Duodenal mucosa (tissue), 2 donors: Measurements from ENCODE around the gene NECTIN1.

ENCODE experiments used
- H3K27ac ChIP-seq: one replicate; pipeline ENCODE4 v1.7.0; 2013; ENCODE audit warnings: low read depth, low read length
- H3K27me3 ChIP-seq, 2 donors: one replicate each; pipeline ENCODE4 v1.7.0; 2013; ENCODE audit warnings: low read length in 2 of 2, control low read depth in 1 of 2; ENCODE audit not compliant: insufficient read depth in 2 of 2, control insufficient read depth in 1 of 2
- H3K36me3 ChIP-seq, 2 donors: one replicate each; pipeline ENCODE4 v1.7.0; 2013; ENCODE audit warnings: low read length in 2 of 2, control low read depth in 1 of 2; ENCODE audit not compliant: insufficient read depth in 2 of 2, control insufficient read depth in 1 of 2
- H3K4me1 ChIP-seq, 2 donors: one replicate each; pipeline ENCODE4 v1.7.0; 2013; ENCODE audit warnings: low read length in 2 of 2, control low read depth in 1 of 2; ENCODE audit not compliant: insufficient read depth in 2 of 2, control insufficient read depth in 1 of 2
- H3K4me3 ChIP-seq, 2 donors: one replicate each; pipeline ENCODE4 v1.7.0; 2013; ENCODE audit warnings: low read length in 2 of 2, low read depth in 1 of 2
- H3K9ac ChIP-seq, 2 donors: one replicate each; pipeline ENCODE4 v1.7.0; 2013; ENCODE audit warnings: low read length in 2 of 2, low read depth in 1 of 2
- H3K9me3 ChIP-seq, 2 donors: one replicate each; pipeline ENCODE4 v1.7.0; 2013; ENCODE audit warnings: low read length in 2 of 2, control low read depth in 1 of 2; ENCODE audit not compliant: control insufficient read depth in 1 of 2

The NECTIN1 gene

DNA sequence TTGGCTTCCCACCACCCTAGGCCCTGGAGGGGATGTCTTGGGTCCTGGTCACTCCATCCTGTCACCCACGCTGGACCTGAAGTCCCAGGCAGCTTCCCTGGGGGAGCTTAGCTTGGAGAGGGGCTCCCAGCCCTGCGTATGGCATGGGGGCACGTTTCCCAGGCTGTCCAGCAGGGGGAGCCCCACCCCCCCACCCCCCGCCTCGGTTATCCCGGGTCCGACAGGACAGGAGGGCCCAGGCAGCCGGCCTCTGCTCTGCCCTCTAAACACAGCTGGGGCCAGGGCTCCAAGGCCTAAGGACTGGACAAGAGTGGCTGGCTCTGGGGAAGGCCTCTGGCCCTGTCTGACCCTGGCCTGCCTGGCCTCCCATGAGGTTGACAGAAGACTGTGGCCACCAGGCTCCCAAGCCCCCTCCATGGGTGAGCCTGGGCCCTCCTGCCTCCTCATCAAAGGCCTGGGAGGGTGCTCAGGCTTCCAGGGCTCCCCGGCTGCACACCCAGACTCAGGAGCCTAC is 104.8 kb downstream of the NECTIN1 start:
- Histone ChIP-seq H3K9ac (no peak overlapping the region), H3K27ac (no peak overlapping the region), H3K4me3 (no peak overlapping the region), H3K27me3 (no peaks in the 10 kb centered on the region), H3K36me3 (no peaks in the 10 kb centered on the region), H3K4me1 (peaks cover 0 to 7% of the 10 kb centered on the region in 2 donors), H3K9me3 (no peaks in the 10 kb centered on the region)

DNA sequence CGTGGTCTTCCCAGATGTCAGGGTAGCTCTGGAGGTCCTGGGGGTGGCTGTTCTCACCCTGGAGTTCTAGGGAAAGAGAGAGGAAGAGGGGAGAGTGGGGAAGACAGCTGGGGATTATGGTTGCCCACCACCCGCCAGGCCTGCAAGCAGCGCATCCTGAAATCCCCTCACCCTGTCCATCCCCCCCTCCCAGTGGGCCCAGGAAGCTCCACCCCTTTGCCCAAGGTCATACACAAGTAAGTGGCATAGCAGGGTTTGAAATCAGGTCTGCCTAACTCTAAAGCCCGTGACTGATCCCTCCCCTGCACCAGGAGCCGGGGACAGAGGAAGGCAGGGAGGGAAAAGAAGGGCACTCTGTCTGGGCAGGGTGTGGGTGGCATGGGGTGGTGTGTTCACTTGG is 105.3 kb downstream of the NECTIN1 start:
- no peak overlapping the region for H3K4me3 ChIP-seq
- no peak overlapping the region for H3K27ac ChIP-seq
- no peaks in the 10 kb centered on the region for H3K36me3 ChIP-seq
- peaks cover 0 to 7% of the 10 kb centered on the region in 2 donors for H3K4me1 ChIP-seq
- no peak overlapping the region for H3K9ac ChIP-seq
- H3K27me3 ChIP-seq, result no peaks in the 10 kb centered on the region
- no peaks in the 10 kb centered on the region for H3K9me3 ChIP-seq

DNA sequence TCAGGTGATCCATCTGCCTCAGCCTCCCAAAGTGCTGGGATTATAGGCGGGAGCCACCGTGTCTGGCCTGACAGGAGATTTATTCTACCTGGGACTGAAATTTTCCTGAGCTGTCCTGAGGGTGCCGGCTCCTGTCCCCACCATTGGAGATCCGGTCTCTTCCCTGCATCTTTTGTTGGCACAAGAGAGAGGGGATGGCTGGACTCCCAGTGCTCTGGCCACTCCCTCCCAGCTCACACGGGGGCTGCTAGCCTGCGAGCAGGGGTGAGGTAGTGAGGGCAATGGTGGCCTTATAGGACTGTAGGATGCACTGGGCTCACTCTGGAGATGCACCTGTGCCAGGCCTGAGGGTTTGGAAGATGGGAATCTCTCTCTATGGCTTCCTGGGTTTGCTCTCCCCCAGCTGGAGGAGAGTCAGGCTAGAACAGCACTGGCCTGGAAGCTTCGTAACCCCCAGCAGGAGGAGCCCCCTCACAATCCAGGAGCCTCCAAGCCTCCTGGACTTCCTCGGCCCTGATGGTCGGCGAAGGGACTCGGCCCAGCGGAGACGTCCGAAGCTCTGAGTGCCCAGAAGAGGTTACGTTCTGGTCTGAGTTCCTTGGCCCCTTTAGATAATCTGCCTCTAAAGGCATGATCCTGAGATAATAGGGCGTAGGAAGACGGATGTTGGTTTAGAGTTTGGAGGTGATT is 106.4 kb downstream of the NECTIN1 start:
- no peaks in the 10 kb centered on the region for H3K36me3 ChIP-seq
- H3K4me1 ChIP-seq, result peaks cover 0 to 7% of the 10 kb centered on the region in 2 donors
- H3K27ac ChIP-seq, result no peak overlapping the region
- H3K27me3 ChIP-seq, result no peaks in the 10 kb centered on the region
- H3K9me3 ChIP-seq, result no peaks in the 10 kb centered on the region
- no peak overlapping the region for H3K4me3 ChIP-seq
- no peak overlapping the region for H3K9ac ChIP-seq

DNA sequence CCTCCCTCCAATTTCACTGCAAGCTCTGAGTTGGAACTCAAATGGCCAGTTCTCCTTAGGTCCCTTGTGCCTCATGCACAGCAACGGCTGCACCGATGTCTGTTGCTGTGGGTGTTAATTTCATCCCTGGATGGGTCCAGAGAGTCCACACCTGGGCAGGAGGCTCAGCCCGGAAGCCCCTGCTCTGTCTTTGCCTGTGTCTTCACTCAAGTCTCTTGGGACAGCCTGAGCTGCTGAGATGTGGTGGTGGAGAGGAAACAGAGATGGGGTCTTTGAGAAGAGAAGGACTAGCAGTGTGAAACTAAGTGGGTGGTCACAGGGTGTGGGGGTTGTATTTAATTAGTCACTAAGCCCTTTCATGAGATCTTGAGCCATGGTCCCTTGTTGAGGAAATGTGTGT is 109.3 kb downstream of the NECTIN1 start:
- Histone ChIP-seq H3K27ac (no peak overlapping the region), H3K9ac (no peak overlapping the region), H3K4me1 (peaks cover 14% of the 10 kb centered on the region in 2 donors), H3K36me3 (no peaks in the 10 kb centered on the region), H3K27me3 (no peaks in the 10 kb centered on the region), H3K9me3 (no peaks in the 10 kb centered on the region), H3K4me3 (no peak overlapping the region)

DNA sequence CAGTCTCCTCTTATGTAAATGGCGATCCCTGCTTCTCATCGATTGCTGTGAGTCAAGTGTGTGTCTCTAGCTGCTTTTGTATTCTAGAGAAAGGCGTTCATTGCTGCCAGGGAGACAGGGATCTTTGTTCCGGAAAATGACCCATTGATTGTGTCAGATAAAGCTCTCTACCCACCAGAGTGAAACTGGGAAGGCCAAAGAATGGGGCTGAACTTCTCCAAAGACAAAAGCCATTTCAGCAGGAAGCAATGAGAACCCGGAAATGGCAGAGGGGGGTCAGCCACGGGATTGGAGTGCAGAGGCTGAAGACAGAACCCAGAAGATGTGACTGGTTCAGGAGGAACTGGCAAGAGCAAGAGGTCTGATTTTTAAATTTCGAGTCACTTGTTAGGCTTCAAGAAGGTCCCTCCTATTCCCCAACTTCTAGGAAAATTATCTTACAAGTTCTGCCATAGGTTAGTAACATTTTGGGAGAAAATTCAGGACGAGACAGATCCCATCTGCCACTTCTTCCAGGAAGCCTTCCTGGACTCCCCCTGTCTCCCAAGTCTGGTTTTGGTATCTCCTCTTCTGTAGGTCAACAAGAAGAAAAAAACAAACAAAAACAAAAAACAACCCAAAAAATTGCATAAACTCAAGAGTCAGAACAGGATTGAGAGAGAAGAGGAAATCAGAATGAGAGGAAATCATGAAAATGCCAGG is 110.6 kb downstream of the NECTIN1 start:
- no peak overlapping the region for H3K9ac ChIP-seq
- no peaks in the 10 kb centered on the region for H3K36me3 ChIP-seq

DNA sequence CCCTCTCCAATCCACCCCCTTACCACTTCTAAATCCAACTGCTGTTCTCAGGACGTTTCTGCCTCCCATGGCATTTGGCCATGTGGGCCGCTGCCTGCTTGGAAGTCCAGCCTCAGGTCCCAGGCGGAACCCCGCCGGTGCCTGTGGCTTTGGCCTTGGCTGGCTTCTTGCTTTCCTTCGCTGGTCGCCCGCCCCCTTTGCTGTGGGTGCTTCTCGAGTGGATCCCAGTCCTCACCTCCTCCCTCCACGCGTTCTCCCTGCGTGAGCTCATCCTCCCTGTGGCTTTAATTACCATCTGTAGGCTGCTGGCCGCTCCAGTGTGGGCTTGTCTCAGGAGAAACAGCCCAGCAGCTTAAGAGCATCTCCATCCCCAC is 111.7 kb downstream of the NECTIN1 start:
- no peak overlapping the region for H3K9ac ChIP-seq
- no peaks in the 10 kb centered on the region for H3K27me3 ChIP-seq
- H3K27ac ChIP-seq, result no peak overlapping the region
- H3K4me1 ChIP-seq, result peaks cover 14% of the 10 kb centered on the region in 2 donors
- no peaks in the 10 kb centered on the region for H3K36me3 ChIP-seq
- H3K9me3 ChIP-seq, result no peaks in the 10 kb centered on the region
- H3K4me3 ChIP-seq, result no peak overlapping the region

More for the DNA sequence above, 110.6 kb downstream of the NECTIN1 start:
- no peak overlapping the region for H3K27ac ChIP-seq
- H3K27me3 ChIP-seq, result no peaks in the 10 kb centered on the region
- H3K9me3 ChIP-seq, result no peaks in the 10 kb centered on the region
- peaks cover 14% of the 10 kb centered on the region in 2 donors for H3K4me1 ChIP-seq
- no peak overlapping the region for H3K4me3 ChIP-seq

DNA sequence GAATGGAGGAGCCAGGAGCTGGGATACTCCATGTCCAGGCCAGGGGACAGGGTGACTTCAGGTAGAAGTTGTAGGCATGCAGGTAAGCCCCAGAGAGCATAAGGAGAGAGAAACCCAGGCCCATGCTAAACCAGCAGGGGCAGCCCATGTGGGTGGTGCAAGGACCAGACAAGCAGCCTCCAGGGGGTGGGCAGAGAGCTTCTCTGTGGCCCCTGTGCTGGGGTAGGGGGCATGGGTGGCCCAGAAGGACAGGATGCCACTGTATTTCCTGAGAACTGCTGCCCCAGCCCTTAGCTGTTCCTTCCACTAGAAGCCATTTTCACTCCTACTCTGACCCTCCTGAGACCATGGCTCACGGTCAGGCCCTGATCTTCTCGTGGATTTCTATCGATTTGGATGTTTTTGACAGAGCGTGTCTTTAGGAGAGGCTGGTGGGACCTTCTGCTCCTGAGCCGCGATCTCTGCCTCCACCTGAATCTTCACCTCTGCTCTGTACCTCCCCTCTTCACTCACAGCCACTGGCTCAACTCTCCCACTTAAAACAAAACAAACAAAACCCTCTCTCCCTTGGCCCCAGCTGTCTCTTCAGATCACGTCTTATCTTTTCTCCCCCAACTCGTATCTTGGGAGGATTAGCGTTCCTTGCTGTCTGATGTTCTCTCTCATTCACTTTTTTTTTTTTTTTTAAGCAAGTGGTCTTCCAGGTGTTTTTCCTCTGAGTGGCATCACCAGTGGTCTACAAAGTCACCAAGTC is 112.2 kb downstream of the NECTIN1 start:
- Histone ChIP-seq H3K4me3 (no peak overlapping the region), H3K27ac (no peak overlapping the region)

DNA sequence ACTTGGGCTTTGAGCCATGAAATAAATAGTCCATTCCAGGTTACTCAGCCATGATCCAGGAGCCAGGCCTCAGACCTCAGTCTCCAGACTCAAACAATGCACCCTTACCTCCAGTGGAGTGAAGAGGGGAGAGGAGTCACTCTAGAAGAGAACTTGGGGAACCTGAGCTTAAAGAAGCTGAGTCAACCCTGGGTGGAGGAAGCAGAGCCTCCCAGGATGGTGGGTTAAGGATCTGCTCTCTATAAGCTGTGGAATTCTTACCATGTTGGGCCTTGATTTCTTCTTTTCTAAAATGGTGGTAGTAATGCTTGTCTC is 113.2 kb downstream of the NECTIN1 start:
- H3K27me3 ChIP-seq, result no peaks in the 10 kb centered on the region
- no peaks in the 10 kb centered on the region for H3K9me3 ChIP-seq
- H3K27ac ChIP-seq, result no peak overlapping the region
- H3K9ac ChIP-seq, result no peak overlapping the region
- peaks cover 14% of the 10 kb centered on the region in 2 donors for H3K4me1 ChIP-seq
- H3K4me3 ChIP-seq, result no peak overlapping the region
- no peaks in the 10 kb centered on the region for H3K36me3 ChIP-seq

More for the DNA sequence above, 112.2 kb downstream of the NECTIN1 start:
- Histone ChIP-seq H3K36me3 (no peaks in the 10 kb centered on the region), H3K4me1 (peaks cover 14% of the 10 kb centered on the region in 2 donors), H3K9ac (no peak overlapping the region), H3K27me3 (no peaks in the 10 kb centered on the region), H3K9me3 (no peaks in the 10 kb centered on the region)

DNA sequence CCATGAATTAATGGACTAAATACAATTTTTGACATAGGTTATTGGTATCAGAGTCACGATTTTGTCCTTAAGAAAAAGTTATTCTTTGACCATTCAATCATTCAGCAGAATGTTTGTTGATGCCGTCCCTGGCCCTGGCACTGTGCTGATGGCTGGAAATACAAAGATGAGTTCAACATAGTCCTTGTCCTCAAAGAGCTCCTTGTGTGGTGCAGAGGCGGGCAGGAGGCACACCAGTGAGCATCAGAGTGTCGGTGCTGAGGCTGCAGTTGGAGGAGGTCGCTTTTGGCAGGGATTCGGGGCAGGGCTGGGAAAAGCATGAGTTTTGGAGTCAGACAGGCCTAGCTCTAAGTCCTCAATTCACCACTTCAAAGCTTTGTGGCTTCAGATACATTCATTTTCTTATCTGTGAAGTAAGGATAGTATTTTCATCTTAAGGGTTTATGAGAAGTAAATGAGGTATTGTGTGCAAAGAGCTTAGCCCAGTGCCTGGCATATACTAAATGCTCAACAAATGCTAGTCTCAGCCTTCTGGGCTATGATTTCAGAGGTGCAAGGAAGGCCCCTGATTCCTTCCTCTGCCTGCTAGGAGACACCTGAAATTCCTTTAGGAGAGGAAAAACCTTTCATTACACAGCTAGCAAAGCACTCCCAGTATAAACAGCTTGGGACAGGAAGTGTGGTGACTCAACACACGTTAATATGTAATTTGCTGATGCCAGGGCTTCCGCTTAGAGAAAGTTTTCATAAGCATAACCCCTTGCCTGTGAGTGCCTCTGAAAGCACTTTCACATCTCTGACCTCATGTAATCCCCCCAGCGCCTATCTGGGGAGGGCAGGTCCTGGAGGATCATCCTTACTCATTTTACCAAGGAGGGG is 113.8 kb downstream of the NECTIN1 start:
- no peak overlapping the region for H3K27ac ChIP-seq
- H3K9me3 ChIP-seq, result no peaks in the 10 kb centered on the region
- no peak overlapping the region for H3K9ac ChIP-seq
- H3K27me3 ChIP-seq, result no peaks in the 10 kb centered on the region
- no peak overlapping the region for H3K4me3 ChIP-seq
- H3K36me3 ChIP-seq, result no peaks in the 10 kb centered on the region
- peaks cover 14% of the 10 kb centered on the region in 2 donors for H3K4me1 ChIP-seq
